Measurements from ENCODE around the gene HUNK. TPM values are rescaled to one million over a fixed set of nuclear protein-coding genes. Genes with fewer than 3 reads are reported as not detected.

HUNK gene
- total RNA-seq, 1 experiment from 2014 or later, result 2.1 TPM

DNA sequence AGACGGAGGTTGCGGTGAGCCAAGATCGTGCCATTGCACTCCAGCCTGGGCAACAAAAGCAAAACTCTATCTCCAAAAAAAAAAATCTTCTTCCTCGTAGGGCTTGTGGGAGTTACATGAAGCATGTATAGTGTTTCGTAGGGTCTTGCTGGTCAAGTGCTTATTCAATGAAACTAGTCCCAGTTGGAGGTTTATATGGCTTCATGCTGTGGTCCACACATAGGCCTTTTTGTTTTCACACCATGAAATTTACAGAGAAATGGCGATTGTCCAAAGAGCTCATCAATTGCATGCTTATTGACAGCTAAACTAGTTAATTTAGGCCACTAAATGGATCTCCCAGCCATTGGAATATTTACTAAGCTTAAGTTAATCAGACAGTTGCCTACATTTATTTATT, 29.6 kb downstream of the HUNK start:
- no TSS peak for BruUV-seq (replicated peaks)
- CTCF ChIA-PET, result no interaction called here
- peaks cover 10% of the 10 kb centered on the region for H3K4me1 ChIP-seq (ENCODE audit: insufficient read depth, low read length, poor library complexity, severe bottlenecking)
- no peaks in the 10 kb centered on the region for H3K9me3 ChIP-seq (ENCODE audit: low read depth, low read length, poor library complexity, severe bottlenecking)
- TF ChIP-seq, protein P1, sequence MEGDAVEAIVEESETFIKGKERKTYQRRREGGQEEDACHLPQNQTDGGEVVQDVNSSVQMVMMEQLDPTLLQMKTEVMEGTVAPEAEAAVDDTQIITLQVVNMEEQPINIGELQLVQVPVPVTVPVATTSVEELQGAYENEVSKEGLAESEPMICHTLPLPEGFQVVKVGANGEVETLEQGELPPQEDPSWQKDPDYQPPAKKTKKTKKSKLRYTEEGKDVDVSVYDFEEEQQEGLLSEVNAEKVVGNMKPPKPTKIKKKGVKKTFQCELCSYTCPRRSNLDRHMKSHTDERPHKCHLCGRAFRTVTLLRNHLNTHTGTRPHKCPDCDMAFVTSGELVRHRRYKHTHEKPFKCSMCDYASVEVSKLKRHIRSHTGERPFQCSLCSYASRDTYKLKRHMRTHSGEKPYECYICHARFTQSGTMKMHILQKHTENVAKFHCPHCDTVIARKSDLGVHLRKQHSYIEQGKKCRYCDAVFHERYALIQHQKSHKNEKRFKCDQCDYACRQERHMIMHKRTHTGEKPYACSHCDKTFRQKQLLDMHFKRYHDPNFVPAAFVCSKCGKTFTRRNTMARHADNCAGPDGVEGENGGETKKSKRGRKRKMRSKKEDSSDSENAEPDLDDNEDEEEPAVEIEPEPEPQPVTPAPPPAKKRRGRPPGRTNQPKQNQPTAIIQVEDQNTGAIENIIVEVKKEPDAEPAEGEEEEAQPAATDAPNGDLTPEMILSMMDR (conservative IDR thresholded peaks at IDR 0.05; ENCODE audit: low read depth, low read length), result no peak
- no peak for TF ChIP-seq EZH2 (IDR thresholded peaks at IDR 0.05; ENCODE audit: borderline replicate concordance, low read depth, low read length, poor library complexity, severe bottlenecking)
- no peaks in the 10 kb centered on the region for H3K36me3 ChIP-seq (ENCODE audit: insufficient read depth, low read length, poor library complexity, severe bottlenecking)
- POLR2A ChIA-PET (ENCODE audit: low non-redundant PET), result no interaction called here
- intact Hi-C loops (cut with micrococcal nuclease; ENCODE audit: unreplicated experiment), result no loop called here
- no peak overlapping the region for H3K4me3 ChIP-seq (ENCODE audit: low read depth, low read length, poor library complexity, severe bottlenecking)
- DNase-seq (ENCODE audit: low spot score), result no peak
- H3K27me3 ChIP-seq (replicated peaks; ENCODE audit: insufficient read depth, low read depth, low read length, poor library complexity), result no peaks in the 10 kb centered on the region
- no peak overlapping the region for H3K27ac ChIP-seq (ENCODE audit: low read depth, low read length, poor library complexity, severe bottlenecking)

DNA sequence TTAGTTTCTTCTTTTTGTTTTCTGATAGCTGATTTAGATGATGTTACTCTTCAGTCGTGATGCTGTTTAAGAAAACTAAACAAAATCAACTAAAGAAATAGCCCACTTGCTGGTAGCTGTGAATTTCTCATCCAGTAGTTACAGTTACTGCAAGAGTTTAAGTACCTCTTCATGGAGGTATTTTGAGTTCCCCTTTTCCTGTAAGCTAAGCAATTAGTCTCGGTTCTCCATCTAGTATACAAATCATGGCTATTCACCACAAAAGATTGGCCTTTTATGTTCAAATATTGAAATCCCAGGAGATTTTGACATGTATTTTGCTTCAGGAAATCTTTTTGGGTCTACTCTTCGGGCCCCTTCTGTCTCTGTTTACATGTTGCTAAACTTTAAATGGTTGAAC, 31.1 kb downstream of the HUNK start:
- ChIA-PET POLR2A (ENCODE audit: low non-redundant PET) (no interaction called here), CTCF (no interaction called here)
- intact Hi-C loops (cut with micrococcal nuclease; ENCODE audit: unreplicated experiment), result no loop called here
- no peaks in the 10 kb centered on the region for H3K27me3 ChIP-seq (replicated peaks; ENCODE audit: insufficient read depth, low read depth, low read length, poor library complexity)
- no peak for TF ChIP-seq EZH2 (IDR thresholded peaks at IDR 0.05; ENCODE audit: borderline replicate concordance, low read depth, low read length, poor library complexity, severe bottlenecking)
- TF ChIP-seq, protein P1 (conservative IDR thresholded peaks at IDR 0.05; ENCODE audit: low read depth, low read length), result no peak
- H3K27ac ChIP-seq (ENCODE audit: low read depth, low read length, poor library complexity, severe bottlenecking), result no peak overlapping the region
- H3K4me1 ChIP-seq (ENCODE audit: insufficient read depth, low read length, poor library complexity, severe bottlenecking), result peaks cover 10% of the 10 kb centered on the region
- DNase-seq (ENCODE audit: low spot score), result no peak
- H3K4me3 ChIP-seq (ENCODE audit: low read depth, low read length, poor library complexity, severe bottlenecking), result no peak overlapping the region
- no peaks in the 10 kb centered on the region for H3K9me3 ChIP-seq (ENCODE audit: low read depth, low read length, poor library complexity, severe bottlenecking)
- H3K36me3 ChIP-seq (ENCODE audit: insufficient read depth, low read length, poor library complexity, severe bottlenecking), result no peaks in the 10 kb centered on the region
- BruUV-seq (replicated peaks), result no TSS peak

DNA sequence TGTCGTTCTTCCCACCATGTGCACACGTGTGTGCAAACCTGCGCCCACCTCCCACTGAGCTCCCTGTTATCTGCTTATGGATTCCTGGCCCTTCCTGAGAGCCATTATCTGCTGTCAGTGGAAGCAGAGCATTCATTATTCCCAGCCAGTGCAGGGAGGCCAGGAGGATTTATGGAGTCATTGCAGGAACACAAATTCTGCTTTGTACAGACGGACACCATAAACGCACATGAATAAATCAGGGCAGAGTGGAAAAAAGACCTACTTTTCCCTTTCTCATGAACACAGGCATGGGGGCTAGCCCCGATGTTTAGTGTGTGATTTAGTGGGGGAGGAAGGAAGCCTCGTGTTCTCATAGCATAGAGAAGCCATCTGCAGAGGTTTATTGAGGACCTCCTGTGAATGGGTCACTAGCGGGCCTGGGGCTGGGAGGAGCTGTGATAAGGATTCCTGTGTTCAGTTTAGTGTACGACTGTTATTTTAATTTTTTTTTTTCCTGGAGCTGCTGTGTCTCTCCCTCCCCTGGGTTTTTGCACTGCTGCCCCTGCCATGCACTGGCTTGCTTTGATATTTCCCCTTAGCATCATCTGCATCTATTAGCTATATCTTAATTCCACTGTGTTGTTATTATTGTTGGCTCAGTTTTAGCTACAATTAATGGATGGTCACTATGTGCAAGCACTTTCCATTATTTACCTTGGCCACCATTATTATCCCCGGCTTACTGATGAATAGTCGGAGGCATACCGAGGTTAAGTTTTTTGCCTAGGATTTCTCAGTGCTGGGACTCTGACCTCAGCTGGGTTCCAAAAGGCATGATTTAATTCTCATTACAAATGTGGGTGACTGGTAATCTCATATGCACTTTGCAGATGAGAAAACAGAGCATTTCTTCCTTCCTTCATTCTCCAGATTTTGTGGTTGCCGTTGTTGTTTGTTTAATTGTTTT, 33.0 kb downstream of the HUNK start:
- H3K27ac ChIP-seq (ENCODE audit: low read depth, low read length, poor library complexity, severe bottlenecking), result no peak overlapping the region
- ChIA-PET POLR2A (ENCODE audit: low non-redundant PET) (no interaction called here), CTCF (no interaction called here)
- intact Hi-C loops (cut with micrococcal nuclease; ENCODE audit: unreplicated experiment), result no loop called here
- DNase-seq (ENCODE audit: low spot score), result no peak
- BruUV-seq (replicated peaks), result no TSS peak
- no peaks in the 10 kb centered on the region for H3K27me3 ChIP-seq (replicated peaks; ENCODE audit: insufficient read depth, low read depth, low read length, poor library complexity)
- H3K4me3 ChIP-seq (ENCODE audit: low read depth, low read length, poor library complexity, severe bottlenecking), result no peak overlapping the region
- no peaks in the 10 kb centered on the region for H3K4me1 ChIP-seq (ENCODE audit: insufficient read depth, low read length, poor library complexity, severe bottlenecking)
- H3K9me3 ChIP-seq (ENCODE audit: low read depth, low read length, poor library complexity, severe bottlenecking), result no peaks in the 10 kb centered on the region
- no peaks in the 10 kb centered on the region for H3K36me3 ChIP-seq (ENCODE audit: insufficient read depth, low read length, poor library complexity, severe bottlenecking)
- TF ChIP-seq, protein P1 (conservative IDR thresholded peaks at IDR 0.05; ENCODE audit: low read depth, low read length), result no peak
- no peak for TF ChIP-seq EZH2 (IDR thresholded peaks at IDR 0.05; ENCODE audit: borderline replicate concordance, low read depth, low read length, poor library complexity, severe bottlenecking)
